Measurements from ENCODE around the gene EFEMP2.
"Not testable (repeated sequence)": the region's sequence is repeated elsewhere in the genome, so short reads cannot be mapped to it uniquely, and the experiment has no call there.

Gene EFEMP2

DNA sequence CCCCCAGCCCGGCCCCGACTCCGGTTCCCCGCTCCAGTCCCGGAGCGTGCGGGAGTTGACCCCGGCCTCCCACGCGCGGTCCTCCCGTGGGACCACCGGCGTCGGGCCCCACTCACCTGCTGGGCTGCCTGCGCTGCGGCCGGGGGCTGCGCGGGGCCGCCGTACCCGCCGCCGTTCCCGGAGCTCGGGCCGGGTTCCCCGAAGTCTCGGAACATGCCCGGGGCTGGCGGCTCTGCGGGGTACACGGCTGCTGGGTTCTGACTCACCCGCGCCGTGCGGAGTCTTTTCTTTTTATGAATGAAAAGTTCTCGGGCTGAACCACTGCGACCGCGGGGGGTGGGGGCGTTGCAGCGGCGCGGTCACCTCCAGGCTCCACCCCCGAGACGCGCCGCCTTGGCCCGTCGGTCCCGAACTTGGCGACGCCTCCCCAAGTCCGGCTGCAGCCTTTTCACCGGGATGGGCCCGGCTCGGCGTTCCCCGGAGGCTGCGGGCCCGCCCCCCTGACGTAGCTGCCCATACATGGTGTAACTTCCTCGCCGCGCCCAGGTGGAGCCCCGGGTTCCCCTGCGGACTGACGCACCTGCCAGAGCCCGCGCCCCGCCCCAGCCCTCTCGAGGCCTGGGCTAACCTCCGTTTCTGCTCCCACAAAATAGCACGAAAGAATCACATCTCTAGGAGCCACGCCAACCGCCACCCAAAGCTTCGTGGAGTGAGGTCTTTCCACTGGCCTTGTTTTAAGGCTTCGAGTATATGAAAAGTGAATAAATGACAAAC is 27.7 kb upstream of the EFEMP2 start, which contains the start of gene FOSL1:
Gene FOSL1, minus strand, starts transcription at position 264 of the 774 bp plus-strand sequence. Its CDS starts 49 bp downstream, at position 215.
- no peaks in the 10 kb centered on the region for H3K27me3 ChIP-seq (ENCODE audit: insufficient read depth, low read length)
- peak within 1 kb of the TSS; percentile 85 for H3K4me3 ChIP-seq (ENCODE audit: low read depth, low read length)
- H3K36me3 ChIP-seq (ENCODE audit: insufficient read depth, low read length): peaks cover 31% of the 10 kb centered on the region
- no peak within 1 kb of the TSS for H2AFZ ChIP-seq (ENCODE audit: low read length, unreplicated experiment)
- peak within 1 kb of the TSS; percentile 91 for H3K27ac ChIP-seq (ENCODE audit: low read depth, low read length)
- peaks cover 59% of the 10 kb centered on the region for H3K79me2 ChIP-seq (ENCODE audit: control insufficient read depth, insufficient read depth, low read length, unreplicated experiment)
- peaks cover 55% of the 10 kb centered on the region for H3K4me1 ChIP-seq (ENCODE audit: control insufficient read depth, insufficient read depth, low read length, unreplicated experiment)

DNA sequence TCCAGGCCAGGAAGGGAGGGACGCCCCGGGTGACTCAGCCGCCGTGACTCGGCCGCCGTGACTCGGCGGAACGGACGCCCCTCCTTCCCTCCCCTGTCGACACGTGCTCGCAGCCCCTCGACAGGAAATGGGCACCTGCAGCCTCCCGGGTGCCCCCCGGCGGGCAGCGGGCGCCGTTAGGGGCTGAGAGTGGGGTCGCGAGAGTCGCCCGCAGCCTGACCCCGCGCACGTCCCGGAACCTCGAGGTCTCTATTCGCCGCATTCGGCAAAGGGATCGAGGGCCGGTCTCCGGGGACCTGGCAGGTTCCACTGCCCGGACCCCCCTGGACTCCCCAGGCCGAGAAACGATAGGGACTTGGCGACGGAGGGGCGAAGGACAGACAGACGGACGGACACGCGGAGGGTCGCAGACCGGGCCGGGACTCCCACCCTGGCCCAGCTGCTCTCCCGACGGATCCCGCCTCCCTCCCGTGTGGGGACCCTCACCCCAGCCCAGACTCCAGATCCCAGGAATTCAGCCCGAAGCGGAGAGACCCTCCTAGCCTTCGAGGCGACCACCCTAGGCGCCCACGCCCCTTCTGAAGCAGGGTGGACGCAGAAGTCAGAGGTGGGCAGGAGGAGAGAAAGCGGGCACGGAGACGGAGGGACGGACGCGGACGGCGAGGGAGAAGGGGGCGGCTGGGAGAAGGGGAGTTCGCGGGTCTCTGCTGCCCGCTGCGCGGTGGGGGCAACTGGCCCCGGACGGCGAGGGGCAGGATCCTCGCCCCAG is 26.9 kb upstream of the EFEMP2 start:
- H3K27ac ChIP-seq (ENCODE audit: low read depth, low read length): peak overlapping the region; percentile 91
- no peak overlapping the region for H2AFZ ChIP-seq (ENCODE audit: low read length, unreplicated experiment)

DNA sequence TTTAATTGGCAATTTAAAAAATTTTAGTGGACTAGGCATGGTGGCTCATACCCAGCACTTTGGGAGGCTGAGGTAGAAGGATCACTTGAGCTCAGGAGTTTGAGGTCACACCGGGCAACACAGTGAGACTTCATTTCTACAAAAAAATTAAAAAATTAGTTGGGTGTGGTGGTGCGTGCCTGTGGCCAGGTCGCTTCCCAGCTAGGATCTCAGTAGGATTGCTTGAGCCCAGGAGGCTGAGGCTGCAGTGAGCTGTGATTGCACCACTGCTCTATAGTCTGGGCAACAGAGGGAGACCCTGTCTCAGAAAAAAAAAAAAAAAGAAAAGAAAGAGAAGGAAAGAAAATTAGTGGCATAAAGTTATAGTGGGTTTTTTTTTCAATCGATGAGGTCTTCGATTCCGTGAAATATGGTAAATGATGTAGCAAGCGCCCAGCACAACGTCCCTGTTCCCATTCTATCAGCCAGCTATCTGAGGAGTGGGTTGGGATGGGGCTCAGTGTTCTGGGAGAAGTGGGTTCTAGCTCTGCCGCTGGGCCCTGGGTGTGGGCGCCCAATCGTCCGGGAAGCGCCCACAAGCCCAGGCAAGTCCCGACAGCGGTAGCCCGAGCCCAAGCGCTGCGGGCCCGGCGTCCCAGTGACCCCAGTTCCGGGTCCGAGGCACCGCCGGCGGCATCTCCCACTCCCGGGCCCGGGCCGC is 26.2 kb upstream of the EFEMP2 start:
- Histone ChIP-seq H3K4me1 (ENCODE audit: control insufficient read depth, insufficient read depth, low read length, unreplicated experiment) (peaks cover 63% of the 10 kb centered on the region), H3K79me2 (ENCODE audit: control insufficient read depth, insufficient read depth, low read length, unreplicated experiment) (peaks cover 69% of the 10 kb centered on the region), H2AFZ (ENCODE audit: low read length, unreplicated experiment) (no peak overlapping the region), H3K4me3 (ENCODE audit: low read depth, low read length) (peak overlapping the region; percentile 85), H3K27ac (ENCODE audit: low read depth, low read length) (peak overlapping the region; percentile 91), H3K27me3 (ENCODE audit: insufficient read depth, low read length) (no peaks in the 10 kb centered on the region), H3K36me3 (ENCODE audit: insufficient read depth, low read length) (peaks cover 36% of the 10 kb centered on the region)

More for the DNA sequence above, 26.9 kb upstream of the EFEMP2 start:
- Histone ChIP-seq H3K27me3 (ENCODE audit: insufficient read depth, low read length) (no peaks in the 10 kb centered on the region), H3K4me3 (ENCODE audit: low read depth, low read length) (peak overlapping the region; percentile 85), H3K4me1 (ENCODE audit: control insufficient read depth, insufficient read depth, low read length, unreplicated experiment) (peaks cover 58% of the 10 kb centered on the region), H3K36me3 (ENCODE audit: insufficient read depth, low read length) (peaks cover 31% of the 10 kb centered on the region), H3K79me2 (ENCODE audit: control insufficient read depth, insufficient read depth, low read length, unreplicated experiment) (peaks cover 63% of the 10 kb centered on the region)

DNA sequence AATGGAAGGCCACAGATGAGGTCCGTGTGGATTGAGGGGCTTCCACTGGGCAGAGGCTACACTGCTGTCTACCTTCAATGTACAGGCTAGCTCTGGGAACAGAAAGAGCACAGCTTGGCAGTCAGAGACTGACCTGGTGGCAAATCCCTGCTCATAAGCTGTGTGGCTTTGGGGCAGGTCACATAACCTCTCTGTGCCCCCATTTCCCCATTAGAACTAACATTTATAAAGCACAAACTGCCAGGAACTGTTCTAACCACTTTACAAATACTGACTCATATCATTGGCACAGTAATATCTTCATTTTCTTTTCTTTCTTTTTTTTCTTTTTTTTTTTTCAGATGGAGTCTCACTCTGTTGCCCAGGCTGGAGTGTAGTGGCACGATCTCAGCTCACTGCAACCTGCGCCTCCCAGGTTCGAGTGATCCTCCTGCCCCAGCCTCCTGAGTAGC is 24.4 kb upstream of the EFEMP2 start:
- Histone ChIP-seq H3K27me3 (ENCODE audit: insufficient read depth, low read length) (no peaks in the 10 kb centered on the region), H3K4me3 (ENCODE audit: low read depth, low read length) (peak overlapping the region; percentile 85), H3K36me3 (ENCODE audit: insufficient read depth, low read length) (peaks cover 40% of the 10 kb centered on the region), H3K79me2 (ENCODE audit: control insufficient read depth, insufficient read depth, low read length, unreplicated experiment) (peaks cover 75% of the 10 kb centered on the region), H3K27ac (ENCODE audit: low read depth, low read length) (peak overlapping the region; percentile 91), H2AFZ (ENCODE audit: low read length, unreplicated experiment) (no peak overlapping the region), H3K4me1 (ENCODE audit: control insufficient read depth, insufficient read depth, low read length, unreplicated experiment) (peaks cover 62% of the 10 kb centered on the region)

DNA sequence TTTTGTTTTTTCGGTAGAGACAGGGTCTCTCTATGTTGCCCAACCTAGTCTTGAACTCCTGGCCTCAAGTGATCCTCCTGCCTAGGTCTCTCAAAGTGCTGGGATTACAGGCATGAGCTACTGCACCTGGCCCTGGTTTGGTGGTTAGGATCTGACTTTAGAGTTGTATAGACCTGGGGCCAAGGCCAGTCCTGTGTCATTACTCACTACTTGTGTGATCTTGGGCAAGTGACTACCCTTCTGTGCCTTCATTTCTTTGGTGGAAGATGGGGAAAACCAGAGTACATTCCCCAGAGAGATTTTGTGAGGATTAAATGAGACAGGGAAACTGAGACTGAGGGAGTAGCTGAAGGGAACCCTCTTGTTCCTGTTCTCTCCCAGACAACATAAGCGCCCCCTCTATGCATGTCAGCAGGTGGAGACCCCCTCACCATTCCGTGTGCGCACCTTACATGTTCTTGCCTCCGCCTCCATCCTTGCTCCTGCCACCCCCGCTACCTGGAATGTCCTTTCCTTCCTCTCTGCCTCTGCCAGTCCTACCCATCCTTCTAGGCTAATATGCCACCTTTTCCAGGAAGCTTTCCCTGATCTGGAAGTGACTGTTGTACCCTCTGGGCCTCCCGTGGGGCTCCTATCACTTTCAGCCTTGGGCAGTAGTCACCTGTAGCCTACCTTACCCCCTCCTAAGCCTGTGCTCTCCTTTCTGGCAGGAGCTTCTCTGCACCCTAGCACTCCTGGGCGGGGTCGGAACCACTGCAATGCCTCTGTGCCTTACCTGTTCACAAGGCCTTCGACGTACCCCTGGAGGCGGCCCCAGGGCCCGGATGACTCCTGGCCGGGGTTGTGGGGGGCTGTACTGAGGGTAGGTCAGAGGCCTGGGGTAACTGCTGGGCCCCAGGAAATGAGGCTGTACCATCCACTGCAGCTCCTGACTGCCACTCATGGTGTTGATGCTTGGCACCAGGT is 23.7 kb upstream of the EFEMP2 start:
- peaks cover 69% of the 10 kb centered on the region for H3K79me2 ChIP-seq (ENCODE audit: control insufficient read depth, insufficient read depth, low read length, unreplicated experiment)
- peaks cover 40% of the 10 kb centered on the region for H3K36me3 ChIP-seq (ENCODE audit: insufficient read depth, low read length)
- H3K4me3 ChIP-seq (ENCODE audit: low read depth, low read length): peak overlapping the region; percentile 85

DNA sequence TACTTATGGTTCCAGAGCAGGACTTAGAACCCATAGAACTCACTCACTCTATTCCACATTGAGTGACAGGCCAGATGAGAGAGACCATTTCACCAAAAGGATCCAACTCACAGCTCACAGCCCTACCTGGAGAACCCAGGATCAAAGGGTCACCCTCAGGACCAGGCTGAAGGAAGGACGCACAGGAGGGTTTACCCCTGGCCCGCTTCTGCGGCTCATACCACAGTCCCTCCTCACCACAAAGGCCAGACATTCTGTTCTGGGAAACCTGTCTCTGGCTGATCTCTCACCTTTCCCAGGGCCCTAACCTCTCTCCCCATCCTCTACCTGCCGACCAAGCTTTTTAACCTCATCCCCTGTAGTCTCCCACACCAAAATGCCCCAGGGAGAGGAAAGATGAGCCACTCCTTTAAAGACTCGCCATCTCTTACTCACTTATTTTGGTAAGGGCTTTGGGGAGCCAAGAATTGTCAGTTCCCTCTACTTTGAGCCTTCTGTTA is 22.9 kb upstream of the EFEMP2 start:
- Histone ChIP-seq H3K79me2 (ENCODE audit: control insufficient read depth, insufficient read depth, low read length, unreplicated experiment) (peaks cover 64% of the 10 kb centered on the region), H3K27ac (ENCODE audit: low read depth, low read length) (peak overlapping the region; percentile 91), H2AFZ (ENCODE audit: low read length, unreplicated experiment) (no peak overlapping the region), H3K27me3 (ENCODE audit: insufficient read depth, low read length) (no peaks in the 10 kb centered on the region), H3K4me1 (ENCODE audit: control insufficient read depth, insufficient read depth, low read length, unreplicated experiment) (peaks cover 49% of the 10 kb centered on the region), H3K36me3 (ENCODE audit: insufficient read depth, low read length) (peaks cover 40% of the 10 kb centered on the region), H3K4me3 (ENCODE audit: low read depth, low read length) (peak overlapping the region; percentile 85)

More for the DNA sequence above, 23.7 kb upstream of the EFEMP2 start:
- Histone ChIP-seq H3K4me1 (ENCODE audit: control insufficient read depth, insufficient read depth, low read length, unreplicated experiment) (peaks cover 56% of the 10 kb centered on the region), H3K27ac (ENCODE audit: low read depth, low read length) (peak overlapping the region; percentile 91), H2AFZ (ENCODE audit: low read length, unreplicated experiment) (no peak overlapping the region), H3K27me3 (ENCODE audit: insufficient read depth, low read length) (no peaks in the 10 kb centered on the region)

DNA sequence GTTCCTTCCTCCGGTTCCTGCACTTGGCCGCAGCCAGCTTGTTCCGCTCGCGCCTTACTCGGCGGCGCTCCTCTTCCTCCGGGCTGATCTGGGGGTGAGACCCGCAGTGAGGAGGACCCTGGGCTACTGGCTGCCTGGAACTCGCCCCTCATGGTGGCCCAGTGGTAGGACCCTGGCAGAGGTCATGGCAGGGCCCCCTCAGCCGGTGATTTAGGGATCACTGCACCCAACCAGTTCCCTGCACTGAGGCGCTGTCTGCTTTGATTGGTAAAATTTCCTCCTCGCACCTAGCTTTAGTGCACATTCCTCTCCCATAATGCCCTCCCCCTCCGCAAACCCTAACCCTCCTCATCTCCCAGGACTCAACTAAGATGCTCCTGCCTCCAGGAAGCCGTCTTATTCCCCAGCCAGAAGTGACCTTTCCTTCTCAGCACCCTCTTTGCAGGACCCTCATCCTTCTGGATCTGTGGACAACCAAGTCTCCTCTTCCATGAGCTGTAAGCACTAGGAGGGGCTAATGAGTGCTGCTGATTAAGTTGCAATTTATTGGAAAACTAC is 21.5 kb upstream of the EFEMP2 start:
- peak overlapping the region; percentile 30; the same call in 1 of the 2 replicates for H3K4me3 ChIP-seq (ENCODE audit: low read depth, low read length)
- H3K4me1 ChIP-seq (ENCODE audit: control insufficient read depth, insufficient read depth, low read length, unreplicated experiment): peaks cover 56% of the 10 kb centered on the region
- H3K36me3 ChIP-seq (ENCODE audit: insufficient read depth, low read length): peaks cover 40% of the 10 kb centered on the region
- no peaks in the 10 kb centered on the region for H3K27me3 ChIP-seq (ENCODE audit: insufficient read depth, low read length)
- no peak overlapping the region for H2AFZ ChIP-seq (ENCODE audit: low read length, unreplicated experiment)
- H3K27ac ChIP-seq (ENCODE audit: low read depth, low read length): peak overlapping the region; percentile 95
- H3K79me2 ChIP-seq (ENCODE audit: control insufficient read depth, insufficient read depth, low read length, unreplicated experiment): peaks cover 54% of the 10 kb centered on the region

DNA sequence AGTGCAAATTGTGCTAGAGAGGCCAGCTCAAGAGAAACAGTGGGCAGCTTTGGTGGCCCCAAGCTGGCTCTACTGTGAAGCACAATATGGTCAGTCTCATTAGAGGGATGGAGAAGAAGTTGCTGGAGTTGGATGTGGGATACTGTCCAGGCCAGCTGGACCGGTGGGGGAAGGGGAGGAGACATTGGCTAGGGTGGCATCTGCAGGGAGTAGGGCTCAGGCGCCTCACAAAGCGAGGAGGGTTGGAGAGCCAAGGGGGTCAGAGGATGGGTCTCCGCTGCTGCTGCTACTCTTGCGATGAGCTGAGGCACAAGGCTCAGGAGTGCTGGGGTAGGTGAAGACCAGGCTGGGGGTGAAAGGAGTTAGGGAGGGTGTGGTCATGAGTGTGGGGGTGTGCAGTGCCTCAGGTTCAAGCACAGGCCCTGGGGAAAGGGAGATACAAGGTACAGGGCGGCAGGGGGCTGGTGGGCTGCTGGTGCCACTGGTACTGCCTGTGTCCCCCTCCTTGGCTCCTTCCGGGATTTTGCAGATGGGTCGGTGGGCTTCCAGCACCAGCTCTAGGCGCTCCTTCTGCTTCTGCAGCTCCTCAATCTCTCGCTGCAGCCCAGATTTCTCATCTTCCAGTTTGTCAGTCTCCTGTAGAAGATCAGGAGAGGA is 20.2 kb upstream of the EFEMP2 start:
- Histone ChIP-seq H3K79me2 (ENCODE audit: control insufficient read depth, insufficient read depth, low read length, unreplicated experiment) (peaks cover 40% of the 10 kb centered on the region), H3K4me3 (ENCODE audit: low read depth, low read length) (peak overlapping the region; percentile 86), H3K27me3 (ENCODE audit: insufficient read depth, low read length) (no peaks in the 10 kb centered on the region), H3K4me1 (ENCODE audit: control insufficient read depth, insufficient read depth, low read length, unreplicated experiment) (peaks cover 56% of the 10 kb centered on the region), H2AFZ (ENCODE audit: low read length, unreplicated experiment) (no peak overlapping the region), H3K27ac (ENCODE audit: low read depth, low read length) (peak overlapping the region; percentile 95), H3K36me3 (ENCODE audit: insufficient read depth, low read length) (peaks cover 31% of the 10 kb centered on the region; the same call in 1 of the 2 replicates)

DNA sequence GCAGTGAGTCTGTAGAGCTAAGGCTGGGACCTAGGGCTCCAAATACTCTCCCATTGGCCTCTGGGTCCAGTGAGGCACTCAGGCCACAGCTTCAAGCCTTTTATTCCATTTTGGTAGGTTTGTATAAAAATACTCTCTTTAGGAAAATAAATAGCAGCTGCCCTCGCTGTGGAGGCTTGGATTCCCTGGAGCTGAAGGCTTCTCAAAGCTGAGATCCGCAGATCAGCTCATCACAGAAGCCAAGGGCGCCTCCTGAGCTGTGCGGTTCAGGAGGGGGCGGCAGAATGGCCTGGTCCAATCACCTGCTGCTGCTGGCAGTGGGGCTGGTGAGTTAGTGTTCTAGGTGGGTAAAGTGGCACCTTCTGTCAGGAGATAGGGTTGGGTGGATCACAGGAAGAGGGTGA is 19.5 kb upstream of the EFEMP2 start:
- Histone ChIP-seq H3K4me3 (ENCODE audit: low read depth, low read length) (peak overlapping the region; percentile 86), H3K4me1 (ENCODE audit: control insufficient read depth, insufficient read depth, low read length, unreplicated experiment) (peaks cover 52% of the 10 kb centered on the region), H3K36me3 (ENCODE audit: insufficient read depth, low read length) (peaks cover 26% of the 10 kb centered on the region; the same call in 1 of the 2 replicates), H3K79me2 (ENCODE audit: control insufficient read depth, insufficient read depth, low read length, unreplicated experiment) (peaks cover 39% of the 10 kb centered on the region), H3K27ac (ENCODE audit: low read depth, low read length) (peak overlapping the region; percentile 95)
- H2AFZ ChIP-seq (ENCODE audit: low read length, unreplicated experiment); H3K27me3 ChIP-seq (ENCODE audit: insufficient read depth, low read length): not testable (repeated sequence)

All from ACC112 (cell line).